IPS DF 4.7 (cell line): ENCODE data around the gene MRPL37.

Experiments used
- DNase-seq: peaks from one replicate; pipeline ENCODE4 v3.0.0-alpha.2; 2013; ENCODE audit warnings: low spot score; ENCODE audit errors: extremely low read depth

Gene MRPL37

DNA sequence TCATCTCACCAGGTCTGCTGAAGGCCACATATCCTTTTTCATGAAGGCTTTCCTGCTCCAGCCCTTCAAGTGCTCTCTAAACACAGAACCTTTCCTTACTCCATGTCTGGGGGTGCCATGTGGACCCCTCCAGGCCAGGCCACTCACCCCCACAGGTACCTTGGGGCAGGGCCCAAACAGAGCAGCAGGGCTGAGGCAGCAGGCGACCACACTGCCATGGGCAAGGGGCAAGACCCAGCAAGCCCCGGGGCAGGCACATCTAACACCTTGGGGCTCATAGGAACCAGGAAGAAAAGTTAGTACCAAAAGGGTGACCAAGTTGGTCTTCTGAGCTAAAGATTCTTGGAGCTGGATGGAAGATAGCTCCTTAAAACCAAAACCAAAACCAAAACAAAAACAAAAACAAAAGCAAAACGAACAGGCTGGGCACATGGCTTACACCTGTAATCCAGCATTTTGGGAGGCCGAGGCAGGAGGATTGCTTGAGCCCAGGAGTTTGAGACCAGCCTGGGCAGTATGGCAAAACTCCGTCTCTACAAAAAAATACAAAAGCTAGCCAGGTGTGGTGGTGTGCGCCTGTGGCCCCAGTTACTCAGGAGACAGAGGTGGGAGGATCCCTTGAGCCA is 63.7 kb downstream of the MRPL37 start:
- no peak for DNase-seq

DNA sequence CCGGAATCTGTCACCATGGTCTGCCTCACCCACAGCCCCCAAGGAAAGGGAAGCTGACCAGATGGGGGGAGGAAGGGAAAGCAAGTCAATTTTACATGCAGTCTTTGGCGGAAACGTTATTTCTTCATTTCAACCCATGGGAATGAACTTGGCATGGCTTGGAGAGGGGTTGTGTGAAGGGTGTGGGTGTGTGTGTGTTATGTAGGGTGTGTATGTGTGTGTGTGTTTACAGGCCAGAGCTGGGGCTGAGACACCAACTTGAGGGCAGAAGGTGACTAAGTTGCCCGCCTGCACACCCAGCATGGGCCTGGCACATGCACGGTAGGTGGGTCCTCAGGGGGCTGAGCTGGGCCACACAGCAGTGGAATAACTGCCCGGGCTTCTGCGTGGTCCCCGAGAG is 65.2 kb downstream of the MRPL37 start:
- DNase-seq, result no peak

DNA sequence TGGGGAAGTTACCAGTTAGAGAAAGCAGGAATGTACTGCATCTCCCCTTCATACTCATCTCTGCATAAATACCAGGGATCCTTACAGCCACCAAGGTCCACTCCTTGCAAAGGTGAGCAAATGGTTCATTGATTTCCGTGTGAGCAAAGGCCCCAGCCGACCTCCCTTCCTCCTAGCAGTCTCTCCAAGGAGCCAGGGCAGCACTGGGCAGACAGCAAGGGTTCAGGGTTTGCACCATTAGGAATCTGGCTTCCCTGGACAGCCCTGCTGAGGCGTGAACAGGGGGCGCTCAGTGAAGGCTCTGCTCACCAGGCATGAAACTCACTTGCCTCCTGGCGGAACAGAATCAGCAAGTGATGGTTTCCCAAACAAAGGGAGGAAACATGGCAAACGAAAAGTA is 65.7 kb downstream of the MRPL37 start:
- DNase-seq, result no peak

DNA sequence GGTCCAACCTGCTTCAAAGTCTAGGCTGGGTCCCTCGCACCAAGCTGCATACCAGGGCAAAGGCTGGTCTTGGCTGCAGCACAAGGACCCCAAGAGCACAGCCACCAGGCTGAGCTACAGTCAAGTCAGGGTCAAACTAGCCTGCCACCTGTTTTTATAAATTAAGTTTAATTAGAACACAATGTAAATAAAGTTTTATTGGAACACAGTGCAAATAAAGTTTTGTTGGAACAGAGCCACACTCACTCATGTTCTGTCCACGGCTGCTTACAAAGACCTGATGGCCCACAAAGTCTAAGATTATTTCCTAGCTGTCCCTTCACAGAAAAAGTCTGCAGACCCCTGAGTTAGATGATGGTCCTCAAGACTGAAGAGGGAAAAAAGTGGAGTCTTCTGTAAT is 66.2 kb downstream of the MRPL37 start:
- DNase-seq, result no peak

DNA sequence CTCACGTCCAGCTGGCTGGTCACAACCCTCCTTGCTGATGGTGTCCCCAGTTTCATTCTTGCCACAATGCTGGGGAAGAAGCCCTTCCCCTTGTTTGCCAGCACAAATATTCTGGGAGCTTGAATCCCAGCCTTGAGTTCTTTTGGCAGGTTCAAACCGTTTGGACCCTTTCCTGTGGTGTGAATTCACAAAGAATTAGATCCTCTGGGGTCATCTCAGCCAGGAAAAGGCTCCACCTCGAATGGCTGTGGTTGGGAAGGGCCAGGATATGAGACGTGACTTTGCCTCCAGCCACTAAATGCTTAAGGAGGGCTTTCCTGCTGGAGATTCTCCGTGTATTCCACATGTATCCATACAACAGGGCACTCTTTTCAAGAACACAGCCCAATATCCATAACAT is 66.9 kb downstream of the MRPL37 start:
- no peak for DNase-seq
